Gastroesophageal sphincter (tissue), 3 donors: ENCODE data around the gene PLA2R1.

Experiments used
- EP300 ChIP-seq: sonication (generic); formaldehyde crosslinking; IDR thresholded peaks from one replicate; pipeline ENCODE4 v1.6.1; 2017; ENCODE audit warnings: antibody characterized with exemption, mild to moderate bottlenecking
- POLR2A ChIP-seq, 2 donors: fragments of 450-650 bp; IDR thresholded peaks; one replicate each; pipeline ENCODE4 v1.6.1; 2017; ENCODE audit warnings: antibody characterized with exemption in 2 of 2, mild to moderate bottlenecking in 2 of 2, moderate library complexity in 1 of 2
- POLR2AphosphoS5 ChIP-seq: sonication (generic); formaldehyde crosslinking; IDR thresholded peaks from one replicate; pipeline ENCODE4 v1.6.1; 2017; ENCODE audit warnings: antibody characterized with exemption
- TF ChIP-seq, protein P1 (sequence below), 4 experiments: fragments of 200-600 bp in 2 of 4; fragments of 450-650 bp in 2 of 4; sonication (generic) in 1 of 4; IDR thresholded peaks; one replicate each; pipeline ENCODE4 v1.5.1; 2017 to 2019; ENCODE audit warnings: antibody characterized with exemption in 4 of 4, mild to moderate bottlenecking in 2 of 4, moderate library complexity in 2 of 4

- TF ChIP-seq, protein P1, sequence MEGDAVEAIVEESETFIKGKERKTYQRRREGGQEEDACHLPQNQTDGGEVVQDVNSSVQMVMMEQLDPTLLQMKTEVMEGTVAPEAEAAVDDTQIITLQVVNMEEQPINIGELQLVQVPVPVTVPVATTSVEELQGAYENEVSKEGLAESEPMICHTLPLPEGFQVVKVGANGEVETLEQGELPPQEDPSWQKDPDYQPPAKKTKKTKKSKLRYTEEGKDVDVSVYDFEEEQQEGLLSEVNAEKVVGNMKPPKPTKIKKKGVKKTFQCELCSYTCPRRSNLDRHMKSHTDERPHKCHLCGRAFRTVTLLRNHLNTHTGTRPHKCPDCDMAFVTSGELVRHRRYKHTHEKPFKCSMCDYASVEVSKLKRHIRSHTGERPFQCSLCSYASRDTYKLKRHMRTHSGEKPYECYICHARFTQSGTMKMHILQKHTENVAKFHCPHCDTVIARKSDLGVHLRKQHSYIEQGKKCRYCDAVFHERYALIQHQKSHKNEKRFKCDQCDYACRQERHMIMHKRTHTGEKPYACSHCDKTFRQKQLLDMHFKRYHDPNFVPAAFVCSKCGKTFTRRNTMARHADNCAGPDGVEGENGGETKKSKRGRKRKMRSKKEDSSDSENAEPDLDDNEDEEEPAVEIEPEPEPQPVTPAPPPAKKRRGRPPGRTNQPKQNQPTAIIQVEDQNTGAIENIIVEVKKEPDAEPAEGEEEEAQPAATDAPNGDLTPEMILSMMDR (IDR thresholded peaks at IDR 0.05), result no peak
- TF ChIP-seq POLR2A (IDR thresholded peaks at IDR 0.05), result no peak
- TF ChIP-seq EP300, result no peak
- TF ChIP-seq POLR2AphosphoS5, result no peak
Observed at GRCh38 chr2:160043265-160043664, 19.1 kb downstream of the PLA2R1 start.
